Esophagus muscularis mucosa (tissue), 4 donors: ENCODE measurements around the gene DUS1L.

Source experiments
- CTCF ChIP-seq, 3 experiments: fragments of 200-600 bp in 2 of 3; fragments of 450-650 bp in 1 of 3; sonication (generic) in 2 of 3; IDR thresholded peaks; one replicate each; pipeline ENCODE4 v1.5.1; 2017 to 2019; ENCODE audit warnings: antibody characterized with exemption in 3 of 3, mild to moderate bottlenecking in 2 of 3, moderate library complexity in 1 of 3
- EP300 ChIP-seq: sonication (generic); formaldehyde crosslinking; IDR thresholded peaks from one replicate; pipeline ENCODE4 v1.6.1; 2017; ENCODE audit warnings: antibody characterized with exemption
- POLR2A ChIP-seq: fragments of 450-650 bp; IDR thresholded peaks from one replicate; pipeline ENCODE4 v1.6.1; 2017; ENCODE audit warnings: antibody characterized with exemption, moderate library complexity, mild to moderate bottlenecking, low read depth
- POLR2AphosphoS5 ChIP-seq, 2 donors: sonication (generic); formaldehyde crosslinking; IDR thresholded peaks; one replicate each; pipeline ENCODE4 v1.6.1; 2017; ENCODE audit warnings: antibody characterized with exemption in 2 of 2

- TF ChIP-seq CTCF (IDR thresholded peaks at IDR 0.05) (no peak), POLR2AphosphoS5 (IDR thresholded peaks at IDR 0.05) (no peak), POLR2A (no peak), EP300 (no peak)
These were observed 50.2 kb downstream of the DUS1L start for GRCh38 chr17:82015311-82015971.
